Subcutaneous adipose tissue (tissue), 4 donors: ENCODE measurements around the gene CEP170. TPM values are rescaled to one million over a fixed set of nuclear protein-coding genes. Genes with fewer than 3 reads are reported as not detected.

Experiments used
- CTCF ChIP-seq: fragments of 450-650 bp; IDR thresholded peaks from one replicate; pipeline ENCODE4 v1.5.1; 2016; ENCODE audit warnings: low read depth, mild to moderate bottlenecking, control low read depth, antibody characterized with exemption, moderate library complexity
- total RNA-seq, 4 donors: library from RNA; depleted of rRNA; stranded (reverse); fragments of >200 nt; gene quantifications; one replicate each; pipeline ENCODE4 v1.1.0, GENCODE V29; 2016

The CEP170 gene
- total RNA-seq, 4 donors from 2014 or later = 49.7 to 136 (median 64.0) TPM

- TF ChIP-seq CTCF = no peak
These were observed 13.0 kb upstream of the CEP170 start for GRCh38 chr1:243267914-243268653.

GRCh38 chr1:243267471-243267880 is 12.4 kb upstream of the CEP170 start:
- no peak for TF ChIP-seq CTCF

GRCh38 chr1:243266231-243266630 is 11.2 kb upstream of the CEP170 start:
- no peak for TF ChIP-seq CTCF

- TF ChIP-seq CTCF = no peak
These were observed 9.6 kb upstream of the CEP170 start for GRCh38 chr1:243264717-243265116.

- no peak for TF ChIP-seq CTCF
These were observed 6.3 kb upstream of the CEP170 start for GRCh38 chr1:243261390-243261789.

- TF ChIP-seq CTCF = no peak
These were observed 5.3 kb upstream of the CEP170 start for GRCh38 chr1:243260221-243260880.

GRCh38 chr1:243258731-243259130 is 3.6 kb upstream of the CEP170 start:
- no peak for TF ChIP-seq CTCF
